ENCODE measurements around the gene CDK15.

The CDK15 gene

DNA sequence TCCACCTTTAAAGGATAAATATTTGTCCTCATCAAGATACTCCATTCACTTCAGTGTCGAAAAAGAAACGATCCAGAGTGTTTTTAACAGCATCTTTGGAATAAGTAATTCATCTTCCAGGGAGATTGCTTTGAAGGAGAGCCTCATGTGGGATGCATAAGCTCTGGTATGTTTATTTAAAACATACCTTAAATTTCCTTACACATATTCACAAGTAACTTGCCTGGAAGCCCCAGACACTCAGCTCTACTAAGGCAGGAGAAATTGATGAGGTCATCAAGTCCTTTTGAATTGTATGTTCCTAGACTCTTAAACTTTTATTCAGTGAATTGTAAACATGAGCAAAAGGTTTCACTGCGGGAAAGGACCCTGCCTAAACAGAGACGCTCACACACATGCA lies 103.0 kb downstream of the CDK15 start:
- TF ChIP-seq TCF12 (IDR thresholded peaks at IDR 0.05; ENCODE audit: low read depth), result no peak
- no peak for TF ChIP-seq TEAD4 (IDR thresholded peaks at IDR 0.05)
- TF ChIP-seq FOXM1 (IDR thresholded peaks at IDR 0.05; ENCODE audit: borderline replicate concordance, low read depth), result no peak
- TF ChIP-seq, protein P1, sequence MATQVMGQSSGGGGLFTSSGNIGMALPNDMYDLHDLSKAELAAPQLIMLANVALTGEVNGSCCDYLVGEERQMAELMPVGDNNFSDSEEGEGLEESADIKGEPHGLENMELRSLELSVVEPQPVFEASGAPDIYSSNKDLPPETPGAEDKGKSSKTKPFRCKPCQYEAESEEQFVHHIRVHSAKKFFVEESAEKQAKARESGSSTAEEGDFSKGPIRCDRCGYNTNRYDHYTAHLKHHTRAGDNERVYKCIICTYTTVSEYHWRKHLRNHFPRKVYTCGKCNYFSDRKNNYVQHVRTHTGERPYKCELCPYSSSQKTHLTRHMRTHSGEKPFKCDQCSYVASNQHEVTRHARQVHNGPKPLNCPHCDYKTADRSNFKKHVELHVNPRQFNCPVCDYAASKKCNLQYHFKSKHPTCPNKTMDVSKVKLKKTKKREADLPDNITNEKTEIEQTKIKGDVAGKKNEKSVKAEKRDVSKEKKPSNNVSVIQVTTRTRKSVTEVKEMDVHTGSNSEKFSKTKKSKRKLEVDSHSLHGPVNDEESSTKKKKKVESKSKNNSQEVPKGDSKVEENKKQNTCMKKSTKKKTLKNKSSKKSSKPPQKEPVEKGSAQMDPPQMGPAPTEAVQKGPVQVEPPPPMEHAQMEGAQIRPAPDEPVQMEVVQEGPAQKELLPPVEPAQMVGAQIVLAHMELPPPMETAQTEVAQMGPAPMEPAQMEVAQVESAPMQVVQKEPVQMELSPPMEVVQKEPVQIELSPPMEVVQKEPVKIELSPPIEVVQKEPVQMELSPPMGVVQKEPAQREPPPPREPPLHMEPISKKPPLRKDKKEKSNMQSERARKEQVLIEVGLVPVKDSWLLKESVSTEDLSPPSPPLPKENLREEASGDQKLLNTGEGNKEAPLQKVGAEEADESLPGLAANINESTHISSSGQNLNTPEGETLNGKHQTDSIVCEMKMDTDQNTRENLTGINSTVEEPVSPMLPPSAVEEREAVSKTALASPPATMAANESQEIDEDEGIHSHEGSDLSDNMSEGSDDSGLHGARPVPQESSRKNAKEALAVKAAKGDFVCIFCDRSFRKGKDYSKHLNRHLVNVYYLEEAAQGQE (IDR thresholded peaks at IDR 0.05; ENCODE audit: low read depth), result no peak
- TF ChIP-seq CEBPB (IDR thresholded peaks at IDR 0.05), result no peak
- TF ChIP-seq ZBTB7A (IDR thresholded peaks at IDR 0.05; ENCODE audit: low read depth), result no peak
- TF ChIP-seq NFIC (IDR thresholded peaks at IDR 0.05), result no peak
- TF ChIP-seq, protein P2, sequence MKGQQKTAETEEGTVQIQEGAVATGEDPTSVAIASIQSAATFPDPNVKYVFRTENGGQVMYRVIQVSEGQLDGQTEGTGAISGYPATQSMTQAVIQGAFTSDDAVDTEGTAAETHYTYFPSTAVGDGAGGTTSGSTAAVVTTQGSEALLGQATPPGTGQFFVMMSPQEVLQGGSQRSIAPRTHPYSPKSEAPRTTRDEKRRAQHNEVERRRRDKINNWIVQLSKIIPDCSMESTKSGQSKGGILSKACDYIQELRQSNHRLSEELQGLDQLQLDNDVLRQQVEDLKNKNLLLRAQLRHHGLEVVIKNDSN (IDR thresholded peaks at IDR 0.05), result no peak
- TF ChIP-seq CREB1 (IDR thresholded peaks at IDR 0.05; ENCODE audit: low read depth), result no peak
- TF ChIP-seq TAF1 (IDR thresholded peaks at IDR 0.05; ENCODE audit: low read depth), result no peak
- no peak for TF ChIP-seq YY1 (IDR thresholded peaks at IDR 0.05; ENCODE audit: low read depth)
- no peak for TF ChIP-seq EGR1 (IDR thresholded peaks at IDR 0.05)
- TF ChIP-seq EP300 (IDR thresholded peaks at IDR 0.05; ENCODE audit: borderline replicate concordance), result no peak
- no peak for TF ChIP-seq RAD21 (IDR thresholded peaks at IDR 0.05; ENCODE audit: low read depth)
- TF ChIP-seq, protein P3, sequence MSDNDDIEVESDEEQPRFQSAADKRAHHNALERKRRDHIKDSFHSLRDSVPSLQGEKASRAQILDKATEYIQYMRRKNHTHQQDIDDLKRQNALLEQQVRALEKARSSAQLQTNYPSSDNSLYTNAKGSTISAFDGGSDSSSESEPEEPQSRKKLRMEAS (IDR thresholded peaks at IDR 0.05), result no peak

DNA sequence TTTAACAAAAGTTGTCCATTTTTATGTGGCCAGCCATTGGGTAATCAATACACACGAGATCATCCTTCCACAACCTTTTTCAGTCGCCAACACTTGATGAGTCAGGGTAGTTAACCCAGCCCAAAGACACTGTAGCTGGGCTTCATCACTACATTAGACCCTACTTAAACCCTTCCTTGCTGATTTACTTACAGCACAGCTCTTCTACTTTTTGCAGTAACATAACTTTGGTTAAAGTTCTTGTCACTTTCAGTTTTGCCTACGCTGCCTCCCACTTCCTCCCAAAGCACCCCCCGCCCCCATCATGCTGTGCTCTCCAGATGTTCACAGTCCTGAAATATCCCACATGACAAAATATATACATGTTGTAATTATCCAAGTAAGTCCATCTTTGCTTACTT lies 103.6 kb downstream of the CDK15 start:
- TF ChIP-seq, protein P2 (IDR thresholded peaks at IDR 0.05), result no peak
- no peak for TF ChIP-seq TEAD4 (IDR thresholded peaks at IDR 0.05)
- TF ChIP-seq RAD21 (IDR thresholded peaks at IDR 0.05; ENCODE audit: low read depth), result no peak
- no peak for TF ChIP-seq NFIC (IDR thresholded peaks at IDR 0.05)
- no peak for TF ChIP-seq CEBPB (IDR thresholded peaks at IDR 0.05)
- no peak for TF ChIP-seq YY1 (IDR thresholded peaks at IDR 0.05; ENCODE audit: low read depth)
- TF ChIP-seq EGR1 (IDR thresholded peaks at IDR 0.05), result no peak
- TF ChIP-seq, protein P1 (IDR thresholded peaks at IDR 0.05; ENCODE audit: low read depth), result no peak
- no peak for TF ChIP-seq FOXM1 (IDR thresholded peaks at IDR 0.05; ENCODE audit: borderline replicate concordance, low read depth)
- no peak for TF ChIP-seq ZBTB7A (IDR thresholded peaks at IDR 0.05; ENCODE audit: low read depth)
- TF ChIP-seq TAF1 (IDR thresholded peaks at IDR 0.05; ENCODE audit: low read depth), result no peak

DNA sequence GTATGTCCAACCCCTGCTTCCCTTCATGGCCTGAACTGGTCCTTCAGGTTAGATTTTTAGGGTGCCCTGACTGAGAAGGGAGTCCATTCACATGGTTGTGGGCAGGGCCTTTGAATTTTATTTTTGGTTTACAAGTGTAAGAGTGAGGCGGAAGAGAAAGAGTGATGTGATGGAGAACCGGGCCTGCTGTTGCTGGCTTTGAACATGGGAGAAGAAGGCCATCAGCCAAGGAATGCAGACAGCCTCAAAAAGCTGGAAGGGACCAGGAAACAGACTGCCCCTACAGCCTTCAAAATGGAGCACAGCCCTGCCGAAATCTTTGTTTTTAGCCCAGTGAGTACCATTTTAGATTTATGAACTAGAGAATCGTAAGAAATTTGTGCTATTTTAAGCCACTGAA lies 105.0 kb downstream of the CDK15 start:
- no peak for TF ChIP-seq CREB1 (IDR thresholded peaks at IDR 0.05; ENCODE audit: low read depth)
- TF ChIP-seq EP300 (IDR thresholded peaks at IDR 0.05; ENCODE audit: borderline replicate concordance), result no peak

DNA sequence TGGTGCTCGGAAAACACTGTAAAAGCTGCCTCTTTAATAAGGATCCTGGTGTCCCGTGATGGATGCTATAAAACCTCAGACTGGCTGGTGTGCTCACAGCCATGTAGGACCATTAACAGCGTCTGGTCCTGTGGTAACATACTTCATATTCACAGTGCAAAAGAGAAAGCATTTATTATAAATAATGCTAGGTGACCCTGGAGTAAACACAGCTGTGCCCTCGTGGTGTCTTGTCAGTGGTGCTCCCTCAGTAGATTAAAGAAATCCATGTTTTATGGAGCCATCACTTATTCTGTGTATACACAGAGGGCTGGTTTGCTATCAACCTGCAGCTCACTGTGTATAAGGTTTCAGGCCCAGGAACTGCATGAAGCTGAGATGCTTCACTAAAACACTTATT lies 106.9 kb downstream of the CDK15 start:
- TF ChIP-seq, protein P3 (IDR thresholded peaks at IDR 0.05), result no peak
- TF ChIP-seq EP300 (IDR thresholded peaks at IDR 0.05; ENCODE audit: borderline replicate concordance) (no peak), TCF12 (IDR thresholded peaks at IDR 0.05; ENCODE audit: low read depth) (no peak), NFIC (IDR thresholded peaks at IDR 0.05) (no peak), EGR1 (IDR thresholded peaks at IDR 0.05) (no peak), TEAD4 (IDR thresholded peaks at IDR 0.05) (no peak), CREB1 (IDR thresholded peaks at IDR 0.05; ENCODE audit: low read depth) (no peak), YY1 (IDR thresholded peaks at IDR 0.05; ENCODE audit: low read depth) (no peak), TAF1 (IDR thresholded peaks at IDR 0.05; ENCODE audit: low read depth) (no peak), RAD21 (IDR thresholded peaks at IDR 0.05; ENCODE audit: low read depth) (no peak), FOXM1 (IDR thresholded peaks at IDR 0.05; ENCODE audit: borderline replicate concordance, low read depth) (no peak)
- TF ChIP-seq, protein P2 (IDR thresholded peaks at IDR 0.05), result no peak
- TF ChIP-seq, protein P1 (IDR thresholded peaks at IDR 0.05; ENCODE audit: low read depth), result no peak
